Urinary bladder (tissue), 4 donors: ENCODE measurements around the gene PRG2. TPM values are rescaled to one million over a fixed set of nuclear protein-coding genes. Genes with fewer than 3 reads are reported as not detected.
"Not testable (repeated sequence)": the region's sequence is repeated elsewhere in the genome, so short reads cannot be mapped to it uniquely, and the experiment has no call there.

Experiments
- DNase-seq: peaks from one replicate; pipeline ENCODE4 v3.0.0-alpha.2; 2015; ENCODE audit errors: extremely low spot score
- H3K27ac ChIP-seq: one replicate; pipeline ENCODE4 v1.5.1; 2013; ENCODE audit warnings: low read depth, mild to moderate bottlenecking, moderate library complexity
- H3K36me3 ChIP-seq: one replicate; pipeline ENCODE4 v1.6.1; 2013; ENCODE audit warnings: mild to moderate bottlenecking, moderate library complexity; ENCODE audit not compliant: insufficient read depth
- H3K4me1 ChIP-seq: one replicate; pipeline ENCODE4 v1.6.1; 2013; ENCODE audit warnings: mild to moderate bottlenecking, moderate library complexity; ENCODE audit not compliant: insufficient read depth
- H3K4me3 ChIP-seq: one replicate; pipeline ENCODE4 v1.5.1; 2013; ENCODE audit warnings: low read depth, low read length
- WGBS: extraction: QIAGEN DNeasy Blood & Tissue Kit; methylation state at CpG from one replicate; pipeline ENCODE4 v1.1.7; 2013; 5-methylcytosine and 5-hydroxymethylcytosine counted together
- polyA plus RNA-seq: library from polyadenylated mRNA; stranded (reverse); fragments of 200-250 nt; gene quantifications from one replicate; pipeline ENCODE4 v1.2.3, GENCODE V29; 2013
- total RNA-seq: library from RNA; depleted of rRNA; stranded (reverse); fragments of >200 nt; gene quantifications from one replicate; pipeline ENCODE4 v1.2.3, GENCODE V29; 2014
- donor health status: healthy with polysubstance abuse.
- donor health status: healthy.

The PRG2 gene
- total and polyA plus RNA-seq, 2 donors: 0.42 TPM; not detected in 1

DNA sequence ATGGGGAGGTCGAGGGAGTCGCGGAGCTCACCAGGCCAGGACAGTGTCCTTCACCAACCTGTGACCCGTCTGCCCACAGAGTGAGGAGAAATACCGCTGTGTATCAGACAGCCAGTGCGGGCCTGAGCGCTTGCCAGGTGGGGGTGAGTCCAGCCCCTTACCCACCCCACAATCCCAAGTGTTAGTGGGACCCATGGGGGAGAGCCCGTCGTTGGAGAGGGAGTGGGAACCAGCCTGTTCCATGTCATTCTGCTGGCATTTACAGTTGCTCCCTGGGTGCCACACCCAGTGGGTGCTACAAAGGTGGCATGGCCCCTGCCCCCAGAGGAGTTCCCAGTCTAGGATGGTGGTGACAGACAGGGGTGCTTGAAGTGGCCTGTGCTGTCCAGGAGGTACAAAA, 43.1 kb downstream of the PRG2 start:
- no peak for DNase-seq
- Histone ChIP-seq H3K27ac (no peak overlapping the region), H3K4me1 (no peaks in the 10 kb centered on the region), H3K4me3 (no peak overlapping the region), H3K36me3 (no peaks in the 10 kb centered on the region)
- 87% methylated on average over 9 of the region's 9 CpGs for WGBS

DNA sequence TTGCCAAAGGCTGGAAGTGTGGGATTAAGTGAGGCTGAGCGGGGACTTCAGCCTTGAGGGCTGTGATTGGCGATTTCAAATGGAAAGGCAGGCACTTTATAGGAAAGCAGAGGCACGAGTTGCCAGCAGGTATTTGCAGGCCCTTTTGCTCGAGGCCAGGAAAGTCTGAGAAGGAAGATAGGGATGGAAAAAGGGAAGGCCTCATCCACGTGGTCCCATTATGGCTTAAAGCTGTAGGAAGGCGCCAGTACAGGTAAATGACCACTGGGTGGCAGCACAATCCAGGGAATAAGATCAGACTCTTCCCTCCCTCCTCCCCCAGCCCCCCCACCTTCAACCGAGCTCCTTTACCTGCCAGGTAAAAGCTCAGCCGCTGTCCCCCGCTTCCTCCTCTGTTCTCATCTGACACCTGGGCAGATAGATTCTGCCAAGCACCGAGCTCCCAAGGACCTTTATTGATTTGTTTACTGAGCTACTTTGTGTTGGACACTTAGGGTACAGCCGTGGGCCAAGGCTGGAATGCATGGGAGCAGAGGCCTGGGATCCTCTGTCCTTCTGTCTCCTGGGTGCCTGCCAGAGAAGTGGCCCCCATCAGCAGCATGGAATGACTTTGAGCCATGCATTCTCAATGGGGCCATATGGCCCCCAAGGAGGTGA, 44.8 kb downstream of the PRG2 start:
- no peak overlapping the region for H3K4me3 ChIP-seq
- 23% methylated on average over 11 of the region's 11 CpGs for WGBS
- H3K36me3 ChIP-seq: no peaks in the 10 kb centered on the region
- no peak for DNase-seq
- no peak overlapping the region for H3K27ac ChIP-seq
- H3K4me1 ChIP-seq: no peaks in the 10 kb centered on the region

DNA sequence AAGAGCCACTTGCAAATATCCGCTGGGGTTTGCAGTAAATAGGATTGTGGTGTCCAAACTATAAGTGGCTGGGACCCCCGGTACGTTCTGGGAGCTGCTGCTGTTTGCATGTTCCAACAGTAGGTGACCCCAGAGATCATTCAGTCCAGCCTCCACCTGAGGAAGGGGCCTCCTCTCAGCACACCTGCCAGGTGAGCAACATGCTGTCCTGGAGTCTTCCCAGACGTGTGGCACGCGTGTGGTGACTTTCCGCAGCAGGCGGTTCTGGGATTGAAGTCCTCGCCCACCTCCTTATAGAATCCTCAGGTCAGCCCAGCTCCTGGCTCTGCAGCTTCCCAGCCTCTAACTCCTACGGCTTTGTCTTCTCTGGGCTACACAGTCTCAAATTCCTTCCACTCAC, 45.6 kb downstream of the PRG2 start:
- WGBS: 94% methylated on average over 10 of the region's 10 CpGs
- Histone ChIP-seq H3K27ac (no peak overlapping the region), H3K36me3 (no peaks in the 10 kb centered on the region), H3K4me3 (no peak overlapping the region), H3K4me1 (no peaks in the 10 kb centered on the region)
- no peak for DNase-seq

DNA sequence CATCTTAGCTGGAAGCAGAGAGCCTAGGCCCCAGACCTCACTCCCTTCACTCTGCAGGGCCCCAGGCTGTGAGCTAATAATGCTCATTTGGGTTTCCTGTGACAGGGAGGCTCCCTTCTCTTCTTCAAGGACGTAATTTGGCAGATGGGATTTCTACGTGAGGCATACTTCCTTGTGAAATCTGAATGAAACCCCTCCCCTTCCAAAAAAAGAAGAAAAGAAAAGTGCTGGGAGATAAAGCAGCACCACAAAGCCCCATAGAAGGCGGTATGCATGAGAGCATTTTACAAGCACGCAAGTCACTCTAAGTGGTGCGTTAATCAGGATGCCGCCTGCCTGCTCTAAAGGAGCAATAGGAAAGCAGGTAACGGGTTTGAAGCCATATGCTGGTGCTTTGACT, 46.6 kb downstream of the PRG2 start:
- Histone ChIP-seq H3K27ac (no peak overlapping the region), H3K4me3 (no peak overlapping the region), H3K36me3 (no peaks in the 10 kb centered on the region), H3K4me1 (no peaks in the 10 kb centered on the region)
- WGBS: 56% methylated on average over 7 of the region's 7 CpGs
- DNase-seq: no peak

DNA sequence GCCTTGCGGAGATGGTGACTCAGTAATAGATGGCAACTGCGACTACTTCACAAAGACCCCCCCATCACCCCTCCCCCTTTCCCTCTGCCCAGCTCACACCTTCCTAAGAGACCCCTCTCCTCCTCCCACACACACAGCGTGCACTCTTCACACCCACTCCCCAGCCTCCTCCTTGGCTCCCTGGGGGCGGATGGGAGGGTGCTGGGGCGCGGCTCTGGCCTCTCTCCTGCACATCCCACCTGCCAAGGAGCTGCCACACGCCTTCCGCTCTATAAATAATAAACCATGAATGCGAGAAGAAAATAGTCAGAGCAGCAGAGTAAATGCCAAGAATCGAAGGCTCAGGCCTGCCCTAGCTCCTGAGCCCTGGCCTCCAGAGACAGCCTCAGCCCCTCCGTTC, 47.7 kb downstream of the PRG2 start:
- no peak for DNase-seq
- 73% methylated on average over 11 of the region's 11 CpGs for WGBS
- Histone ChIP-seq H3K27ac (no peak overlapping the region), H3K4me3 (no peak overlapping the region), H3K36me3 (no peaks in the 10 kb centered on the region), H3K4me1 (no peaks in the 10 kb centered on the region)

DNA sequence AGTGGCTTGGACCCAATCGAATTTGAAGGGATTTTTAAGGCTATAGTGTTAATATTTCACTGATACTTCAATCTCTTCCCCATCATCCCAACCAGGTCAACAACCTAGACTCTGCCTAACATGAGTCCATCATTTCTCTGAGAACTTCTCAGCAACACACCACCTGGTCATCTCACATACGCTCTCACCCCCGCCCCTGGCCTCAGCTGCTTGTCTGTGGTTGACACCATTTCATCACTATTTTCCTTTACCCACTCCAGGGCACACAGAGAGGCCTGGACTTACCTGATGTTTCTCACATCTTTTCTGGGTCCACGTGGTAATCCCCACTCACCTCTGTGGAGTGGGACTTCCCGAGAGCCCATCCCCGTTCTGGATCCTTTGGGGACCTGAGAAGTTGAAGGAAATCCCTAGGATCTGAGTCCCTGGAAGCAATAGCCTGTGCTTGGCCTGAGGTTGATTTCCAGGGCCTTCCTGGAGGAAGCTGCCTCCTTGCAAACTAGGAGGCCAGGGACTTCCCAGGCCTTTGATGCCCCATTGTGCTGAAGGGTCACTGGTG, 49.1 kb downstream of the PRG2 start:
- no peak for DNase-seq
- 84% methylated on average over 6 of the region's 6 CpGs for WGBS
- Histone ChIP-seq H3K4me1 (no peaks in the 10 kb centered on the region), H3K27ac (no peak overlapping the region), H3K4me3 (no peak overlapping the region), H3K36me3 (no peaks in the 10 kb centered on the region)

DNA sequence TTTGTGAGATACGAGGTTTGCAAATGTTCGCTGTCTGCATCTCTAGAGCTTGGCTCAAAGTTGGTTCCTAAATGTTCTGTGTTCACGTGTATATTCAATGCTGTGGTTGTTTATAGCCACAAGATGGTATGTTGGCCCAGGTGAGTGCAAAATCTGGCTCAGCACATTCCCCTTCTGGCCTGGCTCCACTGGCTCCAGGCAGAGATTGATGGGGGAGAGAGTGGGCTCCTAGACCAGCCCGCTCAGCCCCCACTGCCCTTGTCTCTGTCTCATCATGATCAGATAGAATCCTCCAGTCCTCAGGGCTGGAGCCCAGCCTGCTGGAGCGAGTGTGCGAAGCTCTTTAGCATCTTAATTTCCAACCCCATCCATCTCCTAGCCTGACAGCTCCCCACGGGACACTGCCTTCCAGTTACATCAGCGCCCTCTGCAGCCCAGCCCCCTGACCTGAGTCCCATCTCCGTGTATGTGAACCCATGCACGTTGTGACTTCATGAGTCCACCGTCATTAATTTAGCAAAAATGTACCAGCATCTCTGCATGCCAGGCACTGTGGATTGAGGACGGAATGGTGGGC, 50.3 kb downstream of the PRG2 start:
- Histone ChIP-seq H3K36me3 (no peaks in the 10 kb centered on the region), H3K4me1 (no peaks in the 10 kb centered on the region), H3K27ac (no peak overlapping the region), H3K4me3 (no peak overlapping the region)
- 36% methylated on average over 12 of the region's 12 CpGs for WGBS
- no peak for DNase-seq

DNA sequence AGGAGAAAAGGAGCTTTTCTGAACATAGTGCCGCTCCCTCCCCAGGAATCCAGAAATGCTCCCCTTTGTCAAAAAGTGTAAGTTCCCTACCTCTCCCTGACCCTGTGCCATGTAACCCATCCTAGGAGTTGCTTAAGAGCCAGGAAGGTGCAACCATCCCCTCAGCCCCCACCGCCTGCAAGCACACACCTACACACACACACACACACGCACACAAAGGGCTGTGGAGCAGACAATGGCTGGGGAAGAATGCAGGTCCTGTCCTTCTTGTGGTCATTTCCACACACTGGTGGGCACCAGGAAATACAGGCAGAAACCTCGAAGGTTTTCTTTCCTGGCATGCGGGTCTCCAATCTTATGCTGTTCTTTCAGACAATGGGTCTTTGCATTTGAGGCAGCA, 51.1 kb downstream of the PRG2 start:
- WGBS: 83% methylated on average over 5 of the region's 5 CpGs
- no peak overlapping the region for H3K27ac ChIP-seq
- no peak overlapping the region for H3K4me3 ChIP-seq
- no peak for DNase-seq
- H3K36me3 ChIP-seq: no peaks in the 10 kb centered on the region
- no peaks in the 10 kb centered on the region for H3K4me1 ChIP-seq

DNA sequence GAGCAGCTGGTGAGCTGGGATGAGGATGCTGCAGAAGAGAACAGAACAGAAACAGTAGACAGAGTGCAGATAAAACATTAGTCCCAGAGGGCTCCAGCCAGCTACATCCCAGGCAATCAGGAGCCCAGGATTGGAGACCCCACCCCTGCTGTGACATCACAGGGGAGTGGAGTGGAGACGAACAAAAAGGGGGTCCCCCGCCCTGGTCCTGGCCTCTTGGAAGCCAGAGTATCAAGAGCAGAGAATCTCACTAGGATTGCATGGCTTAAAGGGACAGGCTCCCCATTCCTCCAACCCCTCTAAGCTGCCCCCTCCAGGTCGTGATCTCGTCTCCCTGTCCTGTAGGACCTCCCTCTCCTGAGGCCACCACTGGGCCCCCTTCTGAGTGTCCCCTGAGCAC, 52.3 kb downstream of the PRG2 start, which contains the start of gene P2RX3:
Gene P2RX3 (plus strand): TSS at position 211 of the 400 bp plus-strand sequence. CDS start 199 bp downstream, outside the sequence.
- 26% methylated on average over 4 of the region's 4 CpGs for WGBS
- H3K4me3 ChIP-seq: no peak within 1 kb of the TSS
- no peaks in the 10 kb centered on the region for H3K36me3 ChIP-seq
- no peaks in the 10 kb centered on the region for H3K4me1 ChIP-seq
- no peak for DNase-seq
- H3K27ac ChIP-seq: no peak within 1 kb of the TSS

DNA sequence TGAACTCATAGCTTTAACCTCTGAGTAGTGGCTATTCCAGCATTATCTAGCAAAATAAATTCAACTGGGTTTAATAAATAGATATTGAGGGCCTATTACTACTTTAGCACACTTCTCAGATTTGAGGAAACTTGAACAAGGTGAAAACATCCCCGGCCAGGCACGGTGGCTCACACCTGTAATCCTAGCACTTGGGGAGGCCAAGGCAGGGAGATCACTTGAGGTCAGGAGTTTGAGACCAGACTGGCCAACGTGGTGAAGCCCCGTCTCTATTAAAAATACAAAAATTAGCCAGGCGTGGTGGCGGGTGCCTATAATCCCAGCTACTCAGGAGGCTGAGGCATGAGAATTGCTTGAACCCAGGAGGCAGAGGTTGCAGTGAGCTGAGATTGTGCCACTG, 53.6 kb downstream of the PRG2 start:
- not testable (repeated sequence) for H3K27ac ChIP-seq, H3K4me1 ChIP-seq, H3K4me3 ChIP-seq, H3K36me3 ChIP-seq, DNase-seq
- 94% methylated on average over 6 of the region's 6 CpGs for whole genome bisulfite sequencing

Other genes starting within 250 kb of the PRG2 start
- 0.53 TPM for gene LRRC55, start 208.7 kb downstream of the PRG2 start, total RNA-seq
- 0.11 TPM for gene LRRC55, start 208.7 kb downstream of the PRG2 start, polyA plus RNA-seq
- gene APLNR, start 153.4 kb downstream of the PRG2 start, total RNA-seq: 50.7 TPM
- gene APLNR, start 153.4 kb downstream of the PRG2 start, polyA plus RNA-seq: 3.4 TPM
- gene TNKS1BP1, start 65.7 kb downstream of the PRG2 start, total RNA-seq: 33.6 TPM
- 146 TPM for gene TNKS1BP1, start 65.7 kb downstream of the PRG2 start, polyA plus RNA-seq
- 32.3 TPM for gene SSRP1, start 54.8 kb downstream of the PRG2 start, total RNA-seq
- 79.4 TPM for gene SSRP1, start 54.8 kb downstream of the PRG2 start, polyA plus RNA-seq
- 1.5 TPM for gene P2RX3, start 52.3 kb downstream of the PRG2 start, total RNA-seq
- 0.34 TPM for gene P2RX3, start 52.3 kb downstream of the PRG2 start, polyA plus RNA-seq
- not detected for gene PRG3, start 9.5 kb downstream of the PRG2 start, total RNA-seq
- not detected for gene PRG3, start 9.5 kb downstream of the PRG2 start, polyA plus RNA-seq
- 27.3 TPM for gene SLC43A3, start 36.5 kb upstream of the PRG2 start, total RNA-seq
- 39.7 TPM for gene SLC43A3, start 36.5 kb upstream of the PRG2 start, polyA plus RNA-seq
- gene RTN4RL2, start 69.9 kb upstream of the PRG2 start, total RNA-seq: 0.58 TPM
- gene RTN4RL2, start 69.9 kb upstream of the PRG2 start, polyA plus RNA-seq: 1.4 TPM
- 16.8 TPM for gene SLC43A1, start 125.1 kb upstream of the PRG2 start, total RNA-seq
- gene SLC43A1, start 125.1 kb upstream of the PRG2 start, polyA plus RNA-seq: 33.0 TPM
- gene TIMM10, start 140.1 kb upstream of the PRG2 start, total RNA-seq: 14.3 TPM
- gene TIMM10, start 140.1 kb upstream of the PRG2 start, polyA plus RNA-seq: 40.7 TPM
- gene SMTNL1, start 146.9 kb upstream of the PRG2 start, total RNA-seq: 0.16 TPM
- gene SMTNL1, start 146.9 kb upstream of the PRG2 start, polyA plus RNA-seq: not detected
- gene UBE2L6, start 177.0 kb upstream of the PRG2 start, total RNA-seq: 25.6 TPM
- 76.8 TPM for gene UBE2L6, start 177.0 kb upstream of the PRG2 start, polyA plus RNA-seq
- 53.6 TPM for gene SERPING1, start 207.0 kb upstream of the PRG2 start, total RNA-seq
- 806 TPM for gene SERPING1, start 207.0 kb upstream of the PRG2 start, polyA plus RNA-seq